Mesendoderm (in vitro differentiated cells): Measurements from ENCODE around the gene SRGAP2B.
"Not testable (repeated sequence)": the region's sequence is repeated elsewhere in the genome, so short reads cannot be mapped to it uniquely, and the experiment has no call there.

Experiments used
- DNase-seq: peaks from one replicate; pipeline ENCODE4 v3.0.0; 2013
- H2AK5ac ChIP-seq: 2 replicates; pipeline ENCODE4 v1.6.1; 2013; ENCODE audit warnings: low read length, inconsistent platforms
- H2BK120ac ChIP-seq: 2 replicates; pipeline ENCODE4 v1.6.1; 2013; ENCODE audit warnings: low read depth, mild to moderate bottlenecking, low read length, moderate library complexity, mixed read lengths
- H2BK15ac ChIP-seq: replicated peaks from 2 replicates; pipeline ENCODE4 v1.6.1; 2013; ENCODE audit warnings: low read depth, mild to moderate bottlenecking, moderate library complexity
- H2BK5ac ChIP-seq: 2 replicates; pipeline ENCODE4 v1.6.1; 2013; ENCODE audit warnings: low read length, inconsistent platforms
- H3K18ac ChIP-seq: 2 replicates; pipeline ENCODE4 v1.6.1; 2013; ENCODE audit warnings: mild to moderate bottlenecking, low read length, mixed read lengths
- H3K23ac ChIP-seq: one replicate; pipeline ENCODE4 v1.6.1; 2013; ENCODE audit warnings: low read length
- H3K27ac ChIP-seq: 2 replicates; pipeline ENCODE4 v1.5.1; 2013; ENCODE audit warnings: low read depth, mild to moderate bottlenecking, inconsistent platforms, low read length, moderate library complexity
- H3K27me3 ChIP-seq: 2 replicates; pipeline ENCODE4 v1.6.1; 2013; ENCODE audit warnings: low read length, control low read depth, mild to moderate bottlenecking, inconsistent platforms; ENCODE audit not compliant: insufficient read depth, poor library complexity
- H3K36me3 ChIP-seq: 2 replicates; pipeline ENCODE4 v1.6.1; 2013; ENCODE audit warnings: low read length, inconsistent platforms; ENCODE audit not compliant: control insufficient read depth, insufficient read depth
- H3K4ac ChIP-seq: one replicate; pipeline ENCODE4 v1.6.1; 2013; ENCODE audit warnings: low read depth, mild to moderate bottlenecking, low read length, moderate library complexity
- H3K4me1 ChIP-seq: 2 replicates; pipeline ENCODE4 v1.6.1; 2013; ENCODE audit warnings: low read depth, low read length, inconsistent platforms; ENCODE audit not compliant: control insufficient read depth
- H3K4me2 ChIP-seq: 2 replicates; pipeline ENCODE4 v1.6.1; 2013; ENCODE audit warnings: low read length
- H3K4me3 ChIP-seq: 2 replicates; pipeline ENCODE4 v1.5.1; 2013; ENCODE audit warnings: mild to moderate bottlenecking, low read length
- H3K56ac ChIP-seq: one replicate; pipeline ENCODE4 v1.6.1; 2013; ENCODE audit warnings: low read length
- H3K79me1 ChIP-seq: 2 replicates; pipeline ENCODE4 v1.6.1; 2013; ENCODE audit warnings: low read length, inconsistent platforms
- H3K79me2 ChIP-seq: 2 replicates; pipeline ENCODE4 v1.6.1; 2013; ENCODE audit warnings: mild to moderate bottlenecking, low read length; ENCODE audit not compliant: control insufficient read depth, insufficient read depth
- H3K9ac ChIP-seq: 2 replicates; pipeline ENCODE4 v1.6.1; 2013; ENCODE audit warnings: low read length, inconsistent platforms
- H4K5ac ChIP-seq: one replicate; pipeline ENCODE4 v1.6.1; 2013; ENCODE audit warnings: low read length
- H4K8ac ChIP-seq: one replicate; pipeline ENCODE4 v1.6.1; 2013; ENCODE audit warnings: low read depth, mild to moderate bottlenecking, control low read depth, low read length, moderate library complexity
- WGBS: extraction: QIAGEN DNeasy Blood & Tissue Kit; methylation state at CpG from one replicate; pipeline ENCODE4 v1.1.7; 2013; ENCODE audit warnings: low lambda C conversion rate, missing lambda C conversion rate; ENCODE audit not compliant: insufficient coverage; ENCODE audit errors: extremely low coverage; 5-methylcytosine and 5-hydroxymethylcytosine counted together

SRGAP2B gene

DNA sequence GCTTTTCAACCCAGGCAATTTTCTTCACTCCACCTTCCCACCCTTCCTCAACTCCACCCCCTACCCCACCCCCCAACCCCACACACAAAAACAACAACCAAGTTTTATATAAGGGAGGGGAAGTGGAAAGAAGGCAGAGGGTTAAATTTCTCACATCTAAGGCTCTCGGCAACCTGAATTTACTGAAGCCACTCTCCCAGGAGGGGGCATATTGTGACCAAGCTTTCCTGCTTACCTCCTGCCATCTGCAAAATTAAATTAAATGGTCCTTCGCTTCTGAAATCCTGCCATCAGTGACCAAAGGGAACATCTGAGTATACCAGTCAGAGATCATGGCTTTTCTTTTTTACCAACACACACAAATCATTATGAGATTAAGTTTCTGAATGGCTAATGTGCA is 72.9 kb downstream of the SRGAP2B start:
- H3K18ac ChIP-seq, H3K79me2 ChIP-seq, H2BK5ac ChIP-seq, H3K9ac ChIP-seq, H4K8ac ChIP-seq, H3K4ac ChIP-seq, H2BK15ac ChIP-seq, DNase-seq, H3K23ac ChIP-seq, H3K4me1 ChIP-seq, H4K5ac ChIP-seq, H2AK5ac ChIP-seq, H3K56ac ChIP-seq, H3K79me1 ChIP-seq, H3K36me3 ChIP-seq, H3K4me2 ChIP-seq, H3K27me3 ChIP-seq, H3K27ac ChIP-seq, H3K4me3 ChIP-seq, H2BK120ac ChIP-seq: not testable (repeated sequence)
- no CpG with 5 or more reads among the region's 2 CpGs for WGBS

DNA sequence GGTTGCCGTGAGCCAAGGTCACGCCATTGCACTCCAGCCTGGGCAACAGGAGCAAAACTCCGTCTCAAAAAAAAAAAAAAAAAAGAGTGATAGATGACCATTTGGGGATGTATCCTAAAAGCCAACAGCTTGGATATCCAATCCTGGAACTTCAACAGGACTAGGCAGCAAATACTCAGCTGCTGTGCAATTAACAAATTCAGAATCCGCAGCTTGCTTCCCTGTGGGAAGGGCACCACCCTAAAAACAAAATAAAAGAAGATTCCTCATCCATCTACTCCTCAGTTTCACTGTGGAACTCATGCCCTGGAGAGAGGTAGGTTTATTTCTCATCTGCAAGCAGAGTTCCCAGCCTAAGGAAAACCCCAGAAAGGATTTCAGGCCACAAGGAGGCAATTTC is 73.4 kb downstream of the SRGAP2B start:
- not testable (repeated sequence) for H3K4me2 ChIP-seq, H3K9ac ChIP-seq, H4K5ac ChIP-seq, H3K4ac ChIP-seq, H3K27ac ChIP-seq, H2BK15ac ChIP-seq, H3K79me1 ChIP-seq, H3K56ac ChIP-seq, H3K36me3 ChIP-seq, H3K4me3 ChIP-seq, H3K4me1 ChIP-seq, H3K27me3 ChIP-seq, H3K18ac ChIP-seq, H2BK120ac ChIP-seq, H3K23ac ChIP-seq, H2BK5ac ChIP-seq, H3K79me2 ChIP-seq, H4K8ac ChIP-seq, DNase-seq, H2AK5ac ChIP-seq
- WGBS: no CpG with 5 or more reads among the region's 4 CpGs

DNA sequence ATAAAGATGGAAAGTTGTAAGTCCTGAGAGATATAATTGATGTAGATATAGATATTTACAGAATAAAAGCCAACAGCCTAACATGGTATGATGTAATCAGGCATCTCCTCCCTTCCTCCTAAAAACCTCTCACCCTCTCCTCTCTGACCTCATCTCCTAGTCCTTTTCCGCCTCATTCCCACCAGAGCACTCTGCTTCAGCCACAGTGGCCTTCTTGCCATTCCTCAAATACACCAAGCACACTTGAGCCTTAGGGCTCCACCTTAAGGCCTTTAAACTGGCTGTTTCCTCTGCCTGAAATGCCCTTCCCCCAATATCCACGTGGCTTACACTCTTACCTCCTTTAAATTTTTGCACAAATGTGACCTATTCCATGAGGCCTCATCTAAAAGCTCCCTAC is 75.4 kb downstream of the SRGAP2B start:
- not testable (repeated sequence) for H4K5ac ChIP-seq, DNase-seq, H3K27ac ChIP-seq, H3K56ac ChIP-seq, H3K4me1 ChIP-seq, H2BK5ac ChIP-seq, H3K4me2 ChIP-seq, H3K18ac ChIP-seq, H4K8ac ChIP-seq, H3K79me2 ChIP-seq, H3K4ac ChIP-seq, H3K27me3 ChIP-seq, H3K23ac ChIP-seq, H2BK15ac ChIP-seq, H3K9ac ChIP-seq, H3K4me3 ChIP-seq, H2AK5ac ChIP-seq, H2BK120ac ChIP-seq, H3K36me3 ChIP-seq, H3K79me1 ChIP-seq
- WGBS: no CpG with 5 or more reads among the region's 2 CpGs

DNA sequence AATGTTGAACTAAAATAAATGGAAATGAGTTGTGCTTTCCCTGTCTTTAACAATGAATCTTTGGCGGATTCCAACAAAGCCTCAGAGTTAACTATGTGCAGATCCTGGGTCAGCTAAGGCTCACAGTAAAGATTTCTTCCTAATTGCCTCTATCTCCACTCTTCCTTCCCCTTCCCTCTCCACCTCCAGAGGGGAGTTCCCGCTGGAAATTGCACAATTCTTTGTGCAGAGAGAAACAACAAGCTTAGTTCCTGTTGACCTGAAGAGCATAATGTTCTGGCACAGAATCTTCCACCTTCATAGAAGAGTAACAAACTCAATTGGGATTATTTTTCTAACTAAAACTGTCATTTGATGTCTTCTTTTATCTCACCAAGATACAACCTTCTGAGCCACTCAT is 77.4 kb downstream of the SRGAP2B start:
- not testable (repeated sequence) for H2BK5ac ChIP-seq, H3K18ac ChIP-seq, H3K36me3 ChIP-seq, H4K8ac ChIP-seq, H3K27me3 ChIP-seq, H3K56ac ChIP-seq, H3K9ac ChIP-seq, H3K4me3 ChIP-seq, H3K4ac ChIP-seq, H3K27ac ChIP-seq, DNase-seq, H2BK120ac ChIP-seq, H3K4me1 ChIP-seq, H2BK15ac ChIP-seq, H3K23ac ChIP-seq, H3K4me2 ChIP-seq, H2AK5ac ChIP-seq, H3K79me2 ChIP-seq, H3K79me1 ChIP-seq, H4K5ac ChIP-seq
- WGBS: no CpG with 5 or more reads among the region's 2 CpGs

- not testable (repeated sequence) for H4K5ac ChIP-seq, H3K4me2 ChIP-seq, H3K23ac ChIP-seq, H3K79me2 ChIP-seq, H2BK120ac ChIP-seq, H3K18ac ChIP-seq, H3K4me1 ChIP-seq, H2BK15ac ChIP-seq, H3K27me3 ChIP-seq, H3K9ac ChIP-seq, DNase-seq, H3K4ac ChIP-seq, H2BK5ac ChIP-seq, H3K79me1 ChIP-seq, H2AK5ac ChIP-seq, H4K8ac ChIP-seq, H3K27ac ChIP-seq, H3K4me3 ChIP-seq, H3K56ac ChIP-seq, H3K36me3 ChIP-seq
Observed at GRCh38 chr1:145016492-145016862, 78.7 kb downstream of the SRGAP2B start.

DNA sequence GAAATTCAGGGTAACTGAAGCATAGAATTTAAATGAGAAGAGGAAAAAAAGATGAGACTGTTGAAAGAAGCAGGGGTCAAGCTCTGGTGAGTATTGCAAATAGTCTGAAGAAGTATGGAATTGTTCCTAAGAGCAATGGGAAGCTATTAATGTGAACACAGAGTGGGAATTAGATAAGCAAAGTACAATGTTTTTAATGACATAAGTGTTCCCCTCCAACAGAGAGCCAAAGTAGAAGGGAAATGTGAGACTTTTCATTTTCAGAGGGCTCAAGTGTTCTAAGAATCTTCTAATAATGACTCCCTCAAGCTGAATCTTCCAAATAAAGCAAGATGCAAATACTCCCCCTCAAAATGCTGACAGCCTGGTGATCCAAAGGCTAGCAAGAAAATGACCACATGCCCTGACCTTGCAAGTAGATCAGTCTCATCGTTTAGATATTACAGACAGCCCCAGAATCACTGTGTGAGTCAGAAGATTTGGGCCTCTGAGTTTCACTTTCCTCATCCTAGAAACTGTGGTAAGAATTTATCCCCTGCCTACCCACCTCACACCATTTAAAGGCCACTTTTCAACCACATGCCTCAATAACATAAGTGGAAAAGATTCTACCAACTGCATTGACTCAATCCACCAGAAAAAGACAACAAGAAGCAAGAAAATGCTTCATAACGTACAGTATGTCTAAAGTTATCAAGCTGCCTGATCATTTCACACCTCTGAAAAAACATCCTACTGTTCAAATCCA is 79.2 kb downstream of the SRGAP2B start:
- not testable (repeated sequence) for DNase-seq, H2BK5ac ChIP-seq, H2AK5ac ChIP-seq, H3K4me3 ChIP-seq, H3K23ac ChIP-seq, H3K9ac ChIP-seq, H4K5ac ChIP-seq, H3K56ac ChIP-seq, H3K4me2 ChIP-seq, H4K8ac ChIP-seq, H3K27ac ChIP-seq, H3K79me1 ChIP-seq, H3K79me2 ChIP-seq, H3K4ac ChIP-seq, H3K27me3 ChIP-seq, H3K4me1 ChIP-seq, H3K18ac ChIP-seq, H3K36me3 ChIP-seq, H2BK120ac ChIP-seq, H2BK15ac ChIP-seq
- WGBS: no CpG with 5 or more reads among the region's 2 CpGs
